H9 (cell line): ENCODE measurements around the gene PROX2. TPM values are rescaled to one million over a fixed set of nuclear protein-coding genes. Genes with fewer than 3 reads are reported as not detected.
A peak's percentile ranks its signal among the peaks of the same experiment; 100 is the strongest.

ENCODE experiments used
- DNase-seq: peaks from one replicate; pipeline ENCODE4 v3.0.0-alpha.2; 2017
- H2AFZ ChIP-seq: one replicate; pipeline ENCODE4 v1.6.1; 2013; ENCODE audit warnings: mild to moderate bottlenecking, low read length, control low read depth, moderate library complexity
- H2AK5ac ChIP-seq: 2 replicates; pipeline ENCODE4 v1.6.1; 2013; ENCODE audit warnings: low read length, control low read depth, mixed read lengths; ENCODE audit not compliant: insufficient read length
- H2BK120ac ChIP-seq: one replicate; pipeline ENCODE4 v1.6.1; 2013; ENCODE audit warnings: low read depth, mild to moderate bottlenecking, low read length, control low read depth, inconsistent platforms; ENCODE audit not compliant: poor library complexity, severe bottlenecking
- H2BK12ac ChIP-seq: 2 replicates; pipeline ENCODE4 v1.6.1; 2013; ENCODE audit warnings: low read length, control low read depth, mixed read lengths, low read depth; ENCODE audit not compliant: insufficient read length
- H2BK15ac ChIP-seq: 2 replicates; pipeline ENCODE4 v1.6.1; 2013; ENCODE audit warnings: low read depth, low read length, control low read depth
- H2BK20ac ChIP-seq: one replicate; pipeline ENCODE4 v1.6.1; 2013; ENCODE audit warnings: low read depth, mild to moderate bottlenecking, low read length, control low read depth, inconsistent platforms; ENCODE audit not compliant: poor library complexity, severe bottlenecking
- H2BK5ac ChIP-seq: 2 replicates; pipeline ENCODE4 v1.6.1; 2013; ENCODE audit warnings: low read length, control low read depth, mixed read lengths; ENCODE audit not compliant: insufficient read length
- H3K14ac ChIP-seq: 2 replicates; pipeline ENCODE4 v1.6.1; 2013; ENCODE audit warnings: low read length, control low read depth; ENCODE audit not compliant: insufficient read depth
- H3K18ac ChIP-seq: 2 replicates; pipeline ENCODE4 v1.6.1; 2013; ENCODE audit warnings: low read depth, mild to moderate bottlenecking, mixed read lengths, low read length, control low read depth; ENCODE audit not compliant: insufficient read length
- H3K23ac ChIP-seq: 2 replicates; pipeline ENCODE4 v1.6.1; 2013; ENCODE audit warnings: low read length, control low read depth, mixed read lengths, low read depth; ENCODE audit not compliant: insufficient read length
- H3K23me2 ChIP-seq: 2 replicates; pipeline ENCODE4 v1.6.1; 2013; ENCODE audit warnings: low read depth, mild to moderate bottlenecking, mixed read lengths, low read length, control low read depth; ENCODE audit not compliant: insufficient read length, poor library complexity, severe bottlenecking
- H3K27ac ChIP-seq: 2 replicates; pipeline ENCODE4 v1.5.1; 2013; ENCODE audit warnings: low read length, control low read depth, mixed read lengths, low read depth; ENCODE audit not compliant: insufficient read length
- H3K27me3 ChIP-seq: 2 replicates; pipeline ENCODE4 v1.6.1; 2013; ENCODE audit warnings: low read length, control low read depth, inconsistent platforms; ENCODE audit not compliant: insufficient read depth
- H3K4ac ChIP-seq: 2 replicates; pipeline ENCODE4 v1.6.1; 2013; ENCODE audit warnings: low read depth, mild to moderate bottlenecking, control low read depth, inconsistent platforms, low read length, moderate library complexity
- H3K4me1 ChIP-seq: 2 replicates; pipeline ENCODE4 v1.6.1; 2013; ENCODE audit warnings: low read length, control low read depth, inconsistent platforms; ENCODE audit not compliant: insufficient read depth
- H3K4me2 ChIP-seq: 2 replicates; pipeline ENCODE4 v1.6.1; 2013; ENCODE audit warnings: low read length, control low read depth, mixed read lengths; ENCODE audit not compliant: insufficient read length, insufficient read depth
- H3K56ac ChIP-seq: 2 replicates; pipeline ENCODE4 v1.6.1; 2013; ENCODE audit warnings: low read depth, mild to moderate bottlenecking, mixed read lengths, low read length, control low read depth; ENCODE audit not compliant: insufficient read length
- H3K79me1 ChIP-seq: 2 replicates; pipeline ENCODE4 v1.6.1; 2013; ENCODE audit warnings: low read depth, mild to moderate bottlenecking, moderate library complexity, low read length, control low read depth, inconsistent platforms; ENCODE audit not compliant: insufficient read depth, poor library complexity, severe bottlenecking
- H3K79me2 ChIP-seq: 2 replicates; pipeline ENCODE4 v1.6.1; 2013; ENCODE audit warnings: low read length, control low read depth, inconsistent platforms; ENCODE audit not compliant: insufficient read depth
- H3K9ac ChIP-seq: 2 replicates; pipeline ENCODE4 v1.6.1; 2013; ENCODE audit warnings: low read length, control low read depth, mixed read lengths; ENCODE audit not compliant: insufficient read length; ENCODE audit errors: extremely low read depth
- H3K9me3 ChIP-seq: one replicate; pipeline ENCODE4 v1.6.1; 2013; ENCODE audit warnings: low read depth, low read length, inconsistent platforms; ENCODE audit not compliant: control insufficient read depth
- H3T11ph ChIP-seq: one replicate; pipeline ENCODE4 v1.6.1; 2013; ENCODE audit warnings: mild to moderate bottlenecking, low read length, control low read depth, inconsistent platforms
- H4K20me1 ChIP-seq: one replicate; pipeline ENCODE4 v1.6.1; 2013; ENCODE audit not compliant: control insufficient read depth, insufficient read length, insufficient read depth
- H4K5ac ChIP-seq: 2 replicates; pipeline ENCODE4 v1.6.1; 2013; ENCODE audit warnings: low read depth, mild to moderate bottlenecking, mixed read lengths, low read length, control low read depth; ENCODE audit not compliant: insufficient read length
- H4K8ac ChIP-seq: replicated peaks from 2 replicates; pipeline ENCODE4 v1.6.1; 2013; ENCODE audit warnings: low read length, control low read depth, mixed read lengths, low read depth; ENCODE audit not compliant: insufficient read length
- H4K91ac ChIP-seq: 2 replicates; pipeline ENCODE4 v1.6.1; 2013; ENCODE audit warnings: low read depth, mild to moderate bottlenecking, moderate library complexity, mixed read lengths, low read length, control low read depth; ENCODE audit not compliant: insufficient read length
- H3K27ac Mint-ChIP-seq, 3 experiments: 2 replicates in 2 of 3; 3 replicates in 1 of 3; pipeline ENCODE4 v1.8.0; 2020 to 2021; ENCODE audit warnings: mixed read lengths in 3 of 3, mild to moderate bottlenecking in 1 of 3, moderate library complexity in 1 of 3
- H3K27me3 Mint-ChIP-seq: 2 replicates; pipeline ENCODE4 v1.8.0; 2021; ENCODE audit warnings: low read depth, mild to moderate bottlenecking, moderate library complexity, mixed read lengths
- H3K36me3 Mint-ChIP-seq, 3 experiments: 2 replicates in 2 of 3; 3 replicates in 1 of 3; pipeline ENCODE4 v1.8.0; 2020 to 2021; ENCODE audit warnings: low read depth in 3 of 3, mixed read lengths in 3 of 3; ENCODE audit not compliant: insufficient read depth in 1 of 3
- H3K4me1 Mint-ChIP-seq, 2 experiments: 2 replicates each; pipeline ENCODE4 v1.8.0; 2020; ENCODE audit warnings: mixed read lengths in 2 of 2
- H3K4me3 Mint-ChIP-seq, 2 experiments: 2 replicates in 1 of 2; 3 replicates in 1 of 2; pipeline ENCODE4 v1.8.0; 2020 to 2021; ENCODE audit warnings: mild to moderate bottlenecking in 2 of 2, mixed read lengths in 2 of 2, moderate library complexity in 1 of 2
- H3K9me3 Mint-ChIP-seq, 2 experiments: 2 replicates in 1 of 2; 3 replicates in 1 of 2; pipeline ENCODE4 v1.8.0; 2020; ENCODE audit warnings: mild to moderate bottlenecking in 2 of 2, mixed read lengths in 2 of 2, moderate library complexity in 1 of 2
- CTCF ChIP-seq: fragments of 200-600 bp; sonication (generic); conservative IDR thresholded peaks from 3 replicates; pipeline ENCODE4 v1.8.0; 2021; ENCODE audit warnings: antibody characterized with exemption, mild to moderate bottlenecking
- WGBS: extraction: QIAGEN DNeasy Blood & Tissue Kit; methylation state at CpG from one replicate; pipeline ENCODE4 v1.1.7; 2013; ENCODE audit warnings: missing lambda C conversion rate, low lambda C conversion rate, mixed read lengths; ENCODE audit not compliant: insufficient read length; ENCODE audit errors: extremely low coverage; 5-methylcytosine and 5-hydroxymethylcytosine counted together
- total RNA-seq: library from RNA; stranded (reverse); gene quantifications from 2 replicates; pipeline ENCODE4 v1.2.1, GENCODE V29; 2021

Gene PROX2
- total RNA-seq, 1 experiment from 2014 or later = not detected

- H3K4me2 ChIP-seq = no peak overlapping the region
- no peak overlapping the region for H2BK20ac ChIP-seq
- H2AK5ac ChIP-seq = no peak overlapping the region
- H3K4ac ChIP-seq = no peak overlapping the region
- H3K27me3 ChIP-seq = no peaks in the 10 kb centered on the region
- no peaks in the 10 kb centered on the region for H3K79me2 ChIP-seq
- H3K23ac ChIP-seq = no peak overlapping the region
- no peak overlapping the region for H3K14ac ChIP-seq
- WGBS = no CpG with 5 or more reads among the region's 6 CpGs
- no peak overlapping the region for H2AFZ ChIP-seq
- no peak overlapping the region for H2BK5ac ChIP-seq
- H3K36me3 Mint-ChIP-seq = peaks cover 0 to 1% (median 0%) of the 10 kb centered on the region in 3 experiments; a peak in 3 of 7 replicates
- no peaks in the 10 kb centered on the region for H3K79me1 ChIP-seq
- no peak for DNase-seq
- H3K4me1 Mint-ChIP-seq = peaks cover 0 to 3% of the 10 kb centered on the region in 2 experiments; a peak in 2 of 4 replicates
- no peak overlapping the region for H3K4me3 Mint-ChIP-seq
- H3K23me2 ChIP-seq = no peaks in the 10 kb centered on the region
- H3K9me3 ChIP-seq = no peaks in the 10 kb centered on the region
- H2BK15ac ChIP-seq = no peak overlapping the region
- no peak overlapping the region for H2BK12ac ChIP-seq
- H3K27ac Mint-ChIP-seq = peak overlapping the region in 2 of 3 experiments; percentile 40 to 83; a peak in 2 of 7 replicates
- no peak overlapping the region for H4K8ac ChIP-seq
- no peak overlapping the region for H3K56ac ChIP-seq
- H3K4me1 ChIP-seq = no peaks in the 10 kb centered on the region
- H3K9me3 Mint-ChIP-seq = no peaks in the 10 kb centered on the region
- H4K5ac ChIP-seq = no peak overlapping the region
- no peak overlapping the region for H4K91ac ChIP-seq
- no peak overlapping the region for H2BK120ac ChIP-seq
- no peak overlapping the region for H3K18ac ChIP-seq
- TF ChIP-seq CTCF = no peak
- H3K27me3 Mint-ChIP-seq = no peaks in the 10 kb centered on the region
- H3T11ph ChIP-seq = no peak overlapping the region
- no peak overlapping the region for H3K27ac ChIP-seq
- H4K20me1 ChIP-seq = no peaks in the 10 kb centered on the region
- H3K9ac ChIP-seq = no peak overlapping the region
These were observed 35.3 kb upstream of the PROX2 start for GRCh38 chr14:74911221-74911620.
